Measurements from ENCODE around the gene TANGO2.

The TANGO2 gene

GRCh38 chr22:20091690-20092476 lies 71.0 kb downstream of the TANGO2 start:
- no peak for TF ChIP-seq CTCF (IDR thresholded peaks at IDR 0.05)

GRCh38 chr22:20092477-20092854 lies 71.6 kb downstream of the TANGO2 start:
- TF ChIP-seq CTCF (IDR thresholded peaks at IDR 0.05) = no peak

- no peak for TF ChIP-seq CTCF (IDR thresholded peaks at IDR 0.05)
Observed at GRCh38 chr22:20093418-20094196, 72.7 kb downstream of the TANGO2 start.

GRCh38 chr22:20094197-20094807 lies 73.4 kb downstream of the TANGO2 start:
- no peak for TF ChIP-seq CTCF (IDR thresholded peaks at IDR 0.05)

- TF ChIP-seq CTCF (IDR thresholded peaks at IDR 0.05) = no peak
Observed at GRCh38 chr22:20095521-20095920, 74.6 kb downstream of the TANGO2 start.

- no peak for TF ChIP-seq CTCF (IDR thresholded peaks at IDR 0.05)
Observed at GRCh38 chr22:20096574-20097420, 75.9 kb downstream of the TANGO2 start.

Data from LNCAP (cell line).